IMR-90 (cell line): ENCODE results near the gene DNAJC30. TPM values are rescaled to one million over a fixed set of nuclear protein-coding genes. Genes with fewer than 3 reads are reported as not detected.

Source experiments
- ATAC-seq: fragments of 200-7000 bp; cut with Tn5 transposase; 2 replicates; pipeline ENCODE4 v1.9.1; 2020; ENCODE audit warnings: low read depth, mild to moderate bottlenecking, moderate library complexity
- BruUV-seq: library from RNA; stranded (reverse); fragments of 400-500 nt; replicated peaks from 2 replicates; lab custom pipeline; 2021; lab: Mats Ljungman, UMichigan
- CTCF ChIA-PET: fragments of 300-600 bp; formaldehyde crosslinking; extraction: SDS; loops from one replicate; lab custom pipeline; 2021; ENCODE audit warnings: antibody characterized with exemption; lab: Yijun Ruan, JAX
- POLR2A ChIA-PET: fragments of 300-600 bp; sonication (Branson Sonifier 250); formaldehyde crosslinking; loops from one replicate; lab custom pipeline; 2022; ENCODE audit warnings: antibody characterized with exemption; ENCODE audit not compliant: unreplicated experiment; lab: Charles Lee
- DNase-seq: peaks from one replicate; pipeline ENCODE4 v3.0.0; 2013
- H2AFZ ChIP-seq: replicated peaks from 2 replicates; pipeline ENCODE3; 2013; ENCODE audit warnings: low read length, mild to moderate bottlenecking; ENCODE audit not compliant: poor library complexity
- H2AK5ac ChIP-seq: 2 replicates; pipeline ENCODE4 v1.6.1; 2013; ENCODE audit warnings: low read depth, low read length, inconsistent platforms
- H2AK9ac ChIP-seq: replicated peaks from 2 replicates; pipeline ENCODE3; 2013; ENCODE audit warnings: mild to moderate bottlenecking, low read depth, low read length, moderate library complexity; ENCODE audit not compliant: poor library complexity
- H2BK120ac ChIP-seq: 2 replicates; pipeline ENCODE4 v1.6.1; 2013; ENCODE audit warnings: low read depth, low read length, inconsistent platforms
- H2BK15ac ChIP-seq: 3 replicates; pipeline ENCODE4 v1.6.1; 2013; ENCODE audit warnings: low read depth, low read length, inconsistent platforms
- H2BK20ac ChIP-seq: 2 replicates; pipeline ENCODE4 v1.6.1; 2013; ENCODE audit warnings: low read depth, mild to moderate bottlenecking, inconsistent platforms, low read length, moderate library complexity
- H2BK5ac ChIP-seq: 2 replicates; pipeline ENCODE4 v1.6.1; 2013; ENCODE audit warnings: mild to moderate bottlenecking, low read depth, low read length, inconsistent platforms; ENCODE audit not compliant: poor library complexity, severe bottlenecking
- H3K14ac ChIP-seq: replicated peaks from 2 replicates; pipeline ENCODE4 v1.6.1; 2013; ENCODE audit warnings: low read depth, low read length, inconsistent platforms
- H3K18ac ChIP-seq: 2 replicates; pipeline ENCODE4 v1.6.1; 2013; ENCODE audit warnings: low read depth, low read length, control low read depth
- H3K23ac ChIP-seq: 2 replicates; pipeline ENCODE4 v1.6.1; 2013; ENCODE audit warnings: low read depth, low read length, inconsistent platforms
- H3K27ac ChIP-seq: 2 replicates; pipeline ENCODE4 v1.5.1; 2013; ENCODE audit warnings: mild to moderate bottlenecking, control low read depth, low read length; ENCODE audit not compliant: insufficient read depth
- H3K27me3 ChIP-seq: 2 replicates; pipeline ENCODE4 v1.6.1; 2013; ENCODE audit warnings: low read length; ENCODE audit not compliant: control insufficient read depth, insufficient read depth
- H3K36me3 ChIP-seq: 2 replicates; pipeline ENCODE4 v1.6.1; 2013; ENCODE audit warnings: low read length, mixed read lengths; ENCODE audit not compliant: control insufficient read depth, insufficient read depth
- H3K4ac ChIP-seq: 2 replicates; pipeline ENCODE4 v1.6.1; 2013; ENCODE audit warnings: low read depth, low read length, inconsistent platforms
- H3K4me1 ChIP-seq: 2 replicates; pipeline ENCODE4 v1.6.1; 2013; ENCODE audit warnings: low read length, mixed read lengths; ENCODE audit not compliant: control insufficient read depth, insufficient read depth
- H3K4me2 ChIP-seq: 2 replicates; pipeline ENCODE4 v1.6.1; 2013; ENCODE audit warnings: low read depth, mild to moderate bottlenecking, control low read depth, low read length, moderate library complexity
- H3K4me3 ChIP-seq: 2 replicates; pipeline ENCODE4 v1.5.1; 2013; ENCODE audit warnings: low read depth, mild to moderate bottlenecking, control low read depth, low read length, moderate library complexity; ENCODE audit not compliant: insufficient read depth
- H3K56ac ChIP-seq: 2 replicates; pipeline ENCODE4 v1.6.1; 2013; ENCODE audit warnings: low read length, inconsistent platforms; ENCODE audit not compliant: insufficient read depth; ENCODE audit errors: extremely low read depth
- H3K79me1 ChIP-seq, 2 experiments: 2 replicates each; pipeline ENCODE4 v1.6.1; 2013; ENCODE audit warnings: low read length in 2 of 2, inconsistent platforms in 1 of 2, low read depth in 1 of 2
- H3K9ac ChIP-seq: 2 replicates; pipeline ENCODE4 v1.6.1; 2013; ENCODE audit warnings: low read depth, low read length, control low read depth
- H3K9me1 ChIP-seq: 2 replicates; pipeline ENCODE4 v1.6.1; 2013; ENCODE audit warnings: low read length, inconsistent platforms; ENCODE audit not compliant: insufficient read depth
- H3K9me3 ChIP-seq: 2 replicates; pipeline ENCODE4 v1.6.1; 2013; ENCODE audit warnings: low read length; ENCODE audit not compliant: control insufficient read depth, insufficient read depth
- H4K20me1 ChIP-seq: 2 replicates; pipeline ENCODE4 v1.6.1; 2013; ENCODE audit warnings: low read length, inconsistent platforms; ENCODE audit not compliant: insufficient read depth
- H4K5ac ChIP-seq: 2 replicates; pipeline ENCODE4 v1.6.1; 2013; ENCODE audit warnings: mild to moderate bottlenecking, low read depth, low read length, control low read depth
- H4K8ac ChIP-seq, 2 experiments: 2 replicates each; pipeline ENCODE4 v1.6.1; 2013; ENCODE audit warnings: low read depth in 2 of 2, low read length in 2 of 2, control low read depth in 1 of 2, inconsistent platforms in 1 of 2
- H4K91ac ChIP-seq: 2 replicates; pipeline ENCODE4 v1.6.1; 2013; ENCODE audit warnings: low read depth, low read length, inconsistent platforms; ENCODE audit not compliant: insufficient read depth
- BHLHE40 ChIP-seq: fragments of 150-350 bp; IDR thresholded peaks from 2 replicates; pipeline ENCODE4 v1.6.1; 2016; ENCODE audit warnings: mild to moderate bottlenecking, low read depth, low read length
- CEBPB ChIP-seq: IDR thresholded peaks from 2 replicates; pipeline ENCODE4 v1.6.1; 2012; ENCODE audit warnings: low read depth, low read length, improper control_type of control experiment
- CHD1 ChIP-seq: IDR thresholded peaks from 2 replicates; pipeline ENCODE4 v1.6.1; 2012; ENCODE audit warnings: low read depth, low read length, improper control_type of control experiment
- FOS ChIP-seq: fragments of 150-350 bp; IDR thresholded peaks from 2 replicates; pipeline ENCODE4 v1.6.1; 2016; ENCODE audit warnings: low read depth, low read length
- MAFK ChIP-seq: IDR thresholded peaks from 2 replicates; pipeline ENCODE4 v1.6.1; 2012; ENCODE audit warnings: low read depth, low read length, improper control_type of control experiment
- MAZ ChIP-seq: IDR thresholded peaks from 2 replicates; pipeline ENCODE4 v1.6.1; 2012; ENCODE audit warnings: low read depth, mild to moderate bottlenecking, low read length, improper control_type of control experiment, moderate library complexity, borderline replicate concordance
- RFX5 ChIP-seq: IDR thresholded peaks from 2 replicates; pipeline ENCODE4 v1.8.0; 2012; ENCODE audit warnings: low read depth, mild to moderate bottlenecking, low read length, moderate library complexity
- WGBS, 2 experiments: methylation state at CpG; one replicate each; pipeline versions ENCODE4 v1.1.5 to v1.1.7; 2013; ENCODE audit warnings: missing lambda C conversion rate in 2 of 2; ENCODE audit not compliant: insufficient read length in 1 of 2; ENCODE audit errors: extremely low coverage in 2 of 2; 5-methylcytosine and 5-hydroxymethylcytosine counted together
- dilution Hi-C: fragments of 300-500 bp; cut with HindIII; formaldehyde crosslinking; loops from one replicate; pipeline ENCODE4 v1.14.3; 2018; ENCODE audit warnings: low sequenced_read_pairs; ENCODE audit not compliant: unreplicated experiment
- in situ Hi-C: fragments of 300-500 bp; cut with MboI; formaldehyde crosslinking; loops from 3 replicates; pipeline ENCODE4 v1.14.3; 2019; ENCODE audit warnings: low sequenced_read_pairs, inconsistent platforms, mixed read lengths
- intact Hi-C: fragments of 100-400 bp; cut with micrococcal nuclease; formaldehyde crosslinking; loops from 2 replicates; pipeline ENCODE4 v1.10.0; 2022
- polyA plus RNA-seq, 3 experiments: library from polyadenylated mRNA; depleted of rRNA; stranded (reverse); fragments of >200 nt; gene quantifications; 2 replicates each; pipeline ENCODE4 v1.2.3, GENCODE V29; 2012; ENCODE audit warnings: low replicate concordance in 1 of 3
- total RNA-seq: library from RNA; depleted of rRNA; stranded (reverse); fragments of >200 nt; gene quantifications from 2 replicates; pipeline ENCODE4 v1.2.3, GENCODE V29; 2012
- TF ChIP-seq, protein P1 (sequence below): conservative IDR thresholded peaks from 2 replicates; pipeline ENCODE4 v1.5.1; 2012; ENCODE audit warnings: mild to moderate bottlenecking, low read depth, low read length, improper control_type of control experiment
- TF ChIP-seq, protein P2 (sequence below): fragments of 150-350 bp; IDR thresholded peaks from 2 replicates; pipeline ENCODE4 v1.6.1; 2017; ENCODE audit warnings: mild to moderate bottlenecking, antibody characterized with exemption, low read length, low read depth

The DNAJC30 gene
- total and polyA plus RNA-seq, 2 of the 4 experiments (the other 2 are of a cell fraction), result 1.6 to 9.0 TPM

DNA sequence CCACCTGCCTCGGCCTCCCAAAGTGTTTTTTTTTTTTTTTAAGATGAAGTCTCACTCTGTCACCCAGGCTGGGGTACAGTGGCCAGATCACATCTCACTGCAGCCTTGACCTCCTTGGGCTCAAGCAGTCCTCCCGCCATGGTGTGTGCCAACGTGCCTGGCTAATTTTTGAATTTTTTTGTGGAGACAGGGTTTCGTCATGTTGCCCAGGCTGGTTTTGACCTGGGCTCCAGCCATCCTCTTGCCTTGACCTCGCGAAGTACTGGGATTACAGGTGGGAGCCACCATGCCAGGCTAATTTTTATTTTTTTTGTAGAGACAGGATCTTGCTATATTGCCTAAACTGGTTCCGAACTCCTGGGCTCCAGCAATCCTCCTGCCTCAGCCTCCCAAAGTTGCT lies 49.9 kb downstream of the DNAJC30 start:
- Histone ChIP-seq H2BK20ac (no peak overlapping the region), H3K56ac (no peak overlapping the region), H3K36me3 (no peaks in the 10 kb centered on the region), H4K91ac (no peak overlapping the region), H2AFZ (no peak overlapping the region), H3K27me3 (peaks cover 26% of the 10 kb centered on the region), H2AK5ac (no peak overlapping the region), H3K9ac (no peak overlapping the region), H4K20me1 (no peaks in the 10 kb centered on the region), H3K23ac (no peak overlapping the region), H3K18ac (no peak overlapping the region), H3K4me2 (no peak overlapping the region), H2BK5ac (no peak overlapping the region), H2AK9ac (no peak overlapping the region), H2BK120ac (no peak overlapping the region), H3K14ac (no peak overlapping the region), H3K4me3 (no peak overlapping the region), H3K4ac (no peak overlapping the region), H4K5ac (no peak overlapping the region), H3K4me1 (peaks cover 4% of the 10 kb centered on the region; the same call in 1 of the 2 replicates), H3K27ac (no peak overlapping the region), H3K9me3 (no peaks in the 10 kb centered on the region), H2BK15ac (no peak overlapping the region), H3K79me1 (no peaks in the 10 kb centered on the region), H3K9me1 (no peaks in the 10 kb centered on the region), H4K8ac (no peak overlapping the region)
- ChIA-PET POLR2A (interaction anchor here (0.6 kb wide), 1 partner anchor 283 kb away, joined by 3 read pairs; no protein-coding TSS in a partner anchor), CTCF (no interaction called here)
- intact Hi-C loops, result no loop called here
- in situ Hi-C loops, result no loop called here
- ATAC-seq (no peak), DNase-seq (no peak)
- TF ChIP-seq MAFK, result no peak
- no peak for TF ChIP-seq MAZ
- TF ChIP-seq BHLHE40, result no peak
- TF ChIP-seq, protein P1, sequence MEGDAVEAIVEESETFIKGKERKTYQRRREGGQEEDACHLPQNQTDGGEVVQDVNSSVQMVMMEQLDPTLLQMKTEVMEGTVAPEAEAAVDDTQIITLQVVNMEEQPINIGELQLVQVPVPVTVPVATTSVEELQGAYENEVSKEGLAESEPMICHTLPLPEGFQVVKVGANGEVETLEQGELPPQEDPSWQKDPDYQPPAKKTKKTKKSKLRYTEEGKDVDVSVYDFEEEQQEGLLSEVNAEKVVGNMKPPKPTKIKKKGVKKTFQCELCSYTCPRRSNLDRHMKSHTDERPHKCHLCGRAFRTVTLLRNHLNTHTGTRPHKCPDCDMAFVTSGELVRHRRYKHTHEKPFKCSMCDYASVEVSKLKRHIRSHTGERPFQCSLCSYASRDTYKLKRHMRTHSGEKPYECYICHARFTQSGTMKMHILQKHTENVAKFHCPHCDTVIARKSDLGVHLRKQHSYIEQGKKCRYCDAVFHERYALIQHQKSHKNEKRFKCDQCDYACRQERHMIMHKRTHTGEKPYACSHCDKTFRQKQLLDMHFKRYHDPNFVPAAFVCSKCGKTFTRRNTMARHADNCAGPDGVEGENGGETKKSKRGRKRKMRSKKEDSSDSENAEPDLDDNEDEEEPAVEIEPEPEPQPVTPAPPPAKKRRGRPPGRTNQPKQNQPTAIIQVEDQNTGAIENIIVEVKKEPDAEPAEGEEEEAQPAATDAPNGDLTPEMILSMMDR, result no peak
- TF ChIP-seq CHD1, result no peak
- no peak for TF ChIP-seq CEBPB
- TF ChIP-seq RFX5, result no peak
- TF ChIP-seq, protein P2, sequence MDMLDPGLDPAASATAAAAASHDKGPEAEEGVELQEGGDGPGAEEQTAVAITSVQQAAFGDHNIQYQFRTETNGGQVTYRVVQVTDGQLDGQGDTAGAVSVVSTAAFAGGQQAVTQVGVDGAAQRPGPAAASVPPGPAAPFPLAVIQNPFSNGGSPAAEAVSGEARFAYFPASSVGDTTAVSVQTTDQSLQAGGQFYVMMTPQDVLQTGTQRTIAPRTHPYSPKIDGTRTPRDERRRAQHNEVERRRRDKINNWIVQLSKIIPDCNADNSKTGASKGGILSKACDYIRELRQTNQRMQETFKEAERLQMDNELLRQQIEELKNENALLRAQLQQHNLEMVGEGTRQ, result no peak
- no peak for TF ChIP-seq FOS
- dilution Hi-C loops, result no loop called here
- BruUV-seq, result no TSS peak
- no CpG with 5 or more reads among the region's 7 CpGs for WGBS, 2 experiments
